PC-3 (cell line): ENCODE data around the gene IRF8. TPM values are rescaled to one million over a fixed set of nuclear protein-coding genes. Genes with fewer than 3 reads are reported as not detected.

Experiments used
- ATAC-seq: fragments of 200-7000 bp; cut with Tn5 transposase; 2 replicates; pipeline ENCODE4 v1.9.1; 2020; ENCODE audit warnings: mild to moderate bottlenecking, moderate library complexity
- BruUV-seq: library from RNA; stranded (reverse); fragments of 400-500 nt; replicated peaks from 2 replicates; lab custom pipeline; 2021; lab: Mats Ljungman, UMichigan
- CTCF ChIA-PET: fragments of 300-600 bp; sonication (Branson Sonifier 250); formaldehyde crosslinking; loops from one replicate; lab custom pipeline; 2022; ENCODE audit warnings: antibody characterized with exemption; lab: Charles Lee
- POLR2A ChIA-PET: fragments of 300-600 bp; sonication (Branson Sonifier 250); formaldehyde crosslinking; loops from one replicate; lab custom pipeline; 2022; ENCODE audit warnings: antibody characterized with exemption; ENCODE audit not compliant: unreplicated experiment; lab: Charles Lee
- DNase-seq: peaks from one replicate; pipeline ENCODE4 v3.0.0-alpha.2; 2015
- H2AFZ ChIP-seq: fragments of 300-600 bp; sonication (generic); 2 replicates; pipeline ENCODE4 v1.6.0; 2016; ENCODE audit warnings: antibody characterized with exemption, low read length
- H3F3A ChIP-seq: fragments of 300-600 bp; sonication (generic); one replicate; pipeline ENCODE4 v1.6.0; 2017; ENCODE audit warnings: antibody characterized with exemption, low read length, control low read depth, mild to moderate bottlenecking; ENCODE audit not compliant: unreplicated experiment
- H3K27ac ChIP-seq: fragments of 300-600 bp; sonication (generic); 2 replicates; pipeline ENCODE4 v1.5.1; 2016; ENCODE audit warnings: mild to moderate bottlenecking, low read length
- H3K27me3 ChIP-seq: fragments of 300-600 bp; sonication (generic); 2 replicates; pipeline ENCODE4 v1.6.1; 2016; ENCODE audit warnings: low read length, mixed read lengths
- H3K36me3 ChIP-seq: fragments of 300-600 bp; sonication (generic); 2 replicates; pipeline ENCODE4 v1.6.1; 2016; ENCODE audit warnings: low read depth, mixed run types, low read length, mixed read lengths
- H3K4me1 ChIP-seq: fragments of 300-600 bp; sonication (generic); 2 replicates; pipeline ENCODE4 v1.5.1; 2016; ENCODE audit warnings: low read length; ENCODE audit not compliant: insufficient read depth
- H3K4me2 ChIP-seq: fragments of 300-600 bp; sonication (generic); 2 replicates; pipeline ENCODE4 v1.6.0; 2016; ENCODE audit warnings: low read length
- H3K4me3 ChIP-seq: fragments of 300-600 bp; sonication (generic); 2 replicates; pipeline ENCODE4 v1.5.1; 2016; ENCODE audit warnings: mild to moderate bottlenecking, low read length, mixed read lengths
- H3K79me2 ChIP-seq: fragments of 300-600 bp; sonication (generic); 2 replicates; pipeline ENCODE4 v1.6.1; 2017; ENCODE audit warnings: low read length, mixed read lengths
- H3K9ac ChIP-seq: fragments of 300-600 bp; sonication (generic); 2 replicates; pipeline ENCODE4 v1.6.0; 2016; ENCODE audit warnings: mild to moderate bottlenecking, low read length
- H3K9me2 ChIP-seq: fragments of 300-600 bp; sonication (generic); replicated peaks from 2 replicates; pipeline ENCODE4 v1.6.1; 2016; ENCODE audit warnings: mixed run types, low read length, mixed read lengths
- H3K9me3 ChIP-seq: fragments of 300-600 bp; sonication (generic); 2 replicates; pipeline ENCODE4 v1.6.1; 2016; ENCODE audit warnings: low read length, mixed read lengths
- H4K20me1 ChIP-seq: fragments of 300-600 bp; sonication (generic); 2 replicates; pipeline ENCODE4 v1.6.1; 2016; ENCODE audit warnings: low read length, mixed read lengths
- EZH2 ChIP-seq: fragments of 300-600 bp; sonication (generic); IDR thresholded peaks from one replicate; pipeline ENCODE4 v1.6.1; 2017; ENCODE audit warnings: antibody characterized with exemption, mild to moderate bottlenecking, low read length; ENCODE audit not compliant: unreplicated experiment
- EZH2phosphoT487 ChIP-seq: fragments of 300-600 bp; sonication (generic); IDR thresholded peaks from 2 replicates; pipeline ENCODE4 v1.6.1; 2018; ENCODE audit warnings: mild to moderate bottlenecking, antibody characterized with exemption, low read length, borderline replicate concordance
- intact Hi-C: fragments of 100-400 bp; cut with micrococcal nuclease; formaldehyde crosslinking; loops from 2 replicates; pipeline ENCODE4 v1.9.0; 2023
- total RNA-seq: library from RNA; depleted of rRNA; stranded (reverse); fragments of >200 nt; gene quantifications from 2 replicates; pipeline ENCODE4 v1.2.3, GENCODE V29; 2014
- TF ChIP-seq, protein P1 (sequence below): fragments of 300-600 bp; sonication (generic); conservative IDR thresholded peaks from 2 replicates; pipeline ENCODE4 v1.5.1; 2017; ENCODE audit warnings: antibody characterized with exemption, low read depth, mild to moderate bottlenecking, low read length

Gene IRF8
- total RNA-seq, 1 experiment from 2014 or later, result not detected

DNA sequence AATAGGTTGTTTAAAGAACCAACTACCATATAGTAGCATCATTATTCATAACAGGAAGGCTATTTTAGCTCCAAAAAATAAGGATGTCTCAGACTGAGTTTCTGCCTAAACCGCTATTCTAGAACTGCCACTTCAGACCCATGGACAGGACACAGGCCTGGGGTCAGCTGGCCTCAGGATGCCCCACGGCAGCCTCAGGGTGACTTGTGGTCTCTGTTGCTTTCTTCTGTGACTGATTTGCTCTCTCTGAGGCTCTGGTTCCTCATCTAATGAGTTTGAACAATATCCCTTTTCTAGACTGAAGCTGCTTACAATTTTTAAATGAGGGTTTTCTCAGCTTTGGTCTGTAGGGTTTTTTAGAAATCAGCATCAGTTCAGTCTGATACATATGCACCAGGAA lies 31.8 kb upstream of the IRF8 start:
- Histone ChIP-seq H3F3A (no peaks in the 10 kb centered on the region), H3K27ac (no peak overlapping the region), H3K4me3 (no peak overlapping the region), H3K4me1 (no peaks in the 10 kb centered on the region), H4K20me1 (no peaks in the 10 kb centered on the region), H3K27me3 (peaks cover 44% of the 10 kb centered on the region), H3K79me2 (no peaks in the 10 kb centered on the region), H3K9ac (no peak overlapping the region), H2AFZ (no peak overlapping the region), H3K36me3 (no peaks in the 10 kb centered on the region), H3K9me2 (no peaks in the 10 kb centered on the region), H3K4me2 (no peak overlapping the region), H3K9me3 (no peaks in the 10 kb centered on the region)
- DNase-seq, result no peak
- POLR2A ChIA-PET, result no interaction called here
- no TSS peak for BruUV-seq
- intact Hi-C loops, result no loop called here
- TF ChIP-seq EZH2phosphoT487, result no peak
- TF ChIP-seq, protein P1, sequence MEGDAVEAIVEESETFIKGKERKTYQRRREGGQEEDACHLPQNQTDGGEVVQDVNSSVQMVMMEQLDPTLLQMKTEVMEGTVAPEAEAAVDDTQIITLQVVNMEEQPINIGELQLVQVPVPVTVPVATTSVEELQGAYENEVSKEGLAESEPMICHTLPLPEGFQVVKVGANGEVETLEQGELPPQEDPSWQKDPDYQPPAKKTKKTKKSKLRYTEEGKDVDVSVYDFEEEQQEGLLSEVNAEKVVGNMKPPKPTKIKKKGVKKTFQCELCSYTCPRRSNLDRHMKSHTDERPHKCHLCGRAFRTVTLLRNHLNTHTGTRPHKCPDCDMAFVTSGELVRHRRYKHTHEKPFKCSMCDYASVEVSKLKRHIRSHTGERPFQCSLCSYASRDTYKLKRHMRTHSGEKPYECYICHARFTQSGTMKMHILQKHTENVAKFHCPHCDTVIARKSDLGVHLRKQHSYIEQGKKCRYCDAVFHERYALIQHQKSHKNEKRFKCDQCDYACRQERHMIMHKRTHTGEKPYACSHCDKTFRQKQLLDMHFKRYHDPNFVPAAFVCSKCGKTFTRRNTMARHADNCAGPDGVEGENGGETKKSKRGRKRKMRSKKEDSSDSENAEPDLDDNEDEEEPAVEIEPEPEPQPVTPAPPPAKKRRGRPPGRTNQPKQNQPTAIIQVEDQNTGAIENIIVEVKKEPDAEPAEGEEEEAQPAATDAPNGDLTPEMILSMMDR, result no peak
- TF ChIP-seq EZH2, result no peak
- no peak for ATAC-seq
- CTCF ChIA-PET, result no interaction called here

DNA sequence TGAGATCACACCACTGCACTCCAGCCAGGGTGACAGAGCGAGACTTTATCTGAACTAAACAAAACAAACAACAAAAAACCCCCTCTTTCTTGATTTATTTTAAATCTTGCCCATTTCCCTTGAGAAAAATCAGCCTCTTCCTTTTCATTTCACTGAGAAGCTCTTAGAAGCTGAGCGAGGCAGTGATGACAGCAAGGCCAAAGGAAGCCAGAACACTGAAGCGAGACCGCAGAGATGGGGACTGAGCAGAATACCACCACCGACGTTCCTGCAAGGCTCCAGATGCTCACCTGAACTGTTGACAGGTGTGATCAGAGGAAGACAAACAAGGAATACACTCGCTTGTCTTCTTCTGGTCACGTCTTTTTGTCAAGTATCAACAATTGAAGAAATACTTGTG lies 30.5 kb upstream of the IRF8 start:
- no peak overlapping the region for H3K4me3 ChIP-seq
- TF ChIP-seq, protein P1, result no peak
- TF ChIP-seq EZH2 (no peak), EZH2phosphoT487 (no peak)
- ChIA-PET CTCF (no interaction called here), POLR2A (no interaction called here)
- no peaks in the 10 kb centered on the region for H3F3A ChIP-seq
- DNase-seq (no peak), ATAC-seq (no peak)
- intact Hi-C loops, result no loop called here
- H3K27ac ChIP-seq, result no peak overlapping the region
- no peaks in the 10 kb centered on the region for H4K20me1 ChIP-seq
- BruUV-seq, result no TSS peak
- H3K27me3 ChIP-seq, result peaks cover 56% of the 10 kb centered on the region
- no peaks in the 10 kb centered on the region for H3K36me3 ChIP-seq
- H3K79me2 ChIP-seq, result no peaks in the 10 kb centered on the region
- no peak overlapping the region for H3K4me2 ChIP-seq
- no peaks in the 10 kb centered on the region for H3K9me3 ChIP-seq
- H3K4me1 ChIP-seq, result no peaks in the 10 kb centered on the region
- H3K9ac ChIP-seq, result no peak overlapping the region
- H3K9me2 ChIP-seq, result no peaks in the 10 kb centered on the region
- no peak overlapping the region for H2AFZ ChIP-seq

DNA sequence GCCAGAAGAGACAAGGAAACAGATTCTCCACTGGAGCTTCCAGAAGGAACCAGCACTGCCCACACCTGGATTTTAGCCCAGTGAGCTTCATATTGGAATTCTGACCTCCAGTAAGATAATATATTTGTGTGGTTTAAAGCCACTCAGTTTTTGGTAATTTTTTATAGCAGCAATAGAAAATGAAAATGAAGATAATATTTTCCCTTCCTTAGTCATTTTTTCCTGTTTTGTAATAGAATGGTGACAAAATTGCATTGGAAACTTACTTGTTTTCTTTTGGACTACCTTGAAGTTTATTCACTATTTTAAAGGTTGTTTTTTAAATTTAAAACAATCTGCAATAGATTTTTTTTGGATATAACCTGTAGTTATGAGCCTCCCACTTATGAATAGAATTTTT lies 29.8 kb upstream of the IRF8 start:
- H3K4me2 ChIP-seq, result no peak overlapping the region
- CTCF ChIA-PET, result no interaction called here
- POLR2A ChIA-PET, result no interaction called here
- intact Hi-C loops, result no loop called here
- no TSS peak for BruUV-seq
- TF ChIP-seq EZH2, result no peak
- TF ChIP-seq EZH2phosphoT487, result no peak
- TF ChIP-seq, protein P1, result no peak
- H3K27ac ChIP-seq, result no peak overlapping the region
- H3K4me1 ChIP-seq, result no peaks in the 10 kb centered on the region
- H3K9me2 ChIP-seq, result no peaks in the 10 kb centered on the region
- peaks cover 62% of the 10 kb centered on the region for H3K27me3 ChIP-seq
- H3F3A ChIP-seq, result no peaks in the 10 kb centered on the region
- no peaks in the 10 kb centered on the region for H3K79me2 ChIP-seq
- no peaks in the 10 kb centered on the region for H4K20me1 ChIP-seq
- no peaks in the 10 kb centered on the region for H3K36me3 ChIP-seq
- no peaks in the 10 kb centered on the region for H3K9me3 ChIP-seq
- DNase-seq (no peak), ATAC-seq (no peak)
- no peak overlapping the region for H3K4me3 ChIP-seq
- H3K9ac ChIP-seq, result no peak overlapping the region
- no peak overlapping the region for H2AFZ ChIP-seq
